SH-SY5Y (cell line): Measurements from ENCODE around the gene STC2.

Experiments used
- GATA2 ChIP-seq: IDR thresholded peaks from 2 replicates; pipeline ENCODE4 v1.6.1; 2011; ENCODE audit warnings: mild to moderate bottlenecking, low read depth, low read length
- GATA3 ChIP-seq: IDR thresholded peaks from 2 replicates; pipeline ENCODE4 v1.6.1; 2011; ENCODE audit warnings: low read depth, mild to moderate bottlenecking, low read length, moderate library complexity

DNA sequence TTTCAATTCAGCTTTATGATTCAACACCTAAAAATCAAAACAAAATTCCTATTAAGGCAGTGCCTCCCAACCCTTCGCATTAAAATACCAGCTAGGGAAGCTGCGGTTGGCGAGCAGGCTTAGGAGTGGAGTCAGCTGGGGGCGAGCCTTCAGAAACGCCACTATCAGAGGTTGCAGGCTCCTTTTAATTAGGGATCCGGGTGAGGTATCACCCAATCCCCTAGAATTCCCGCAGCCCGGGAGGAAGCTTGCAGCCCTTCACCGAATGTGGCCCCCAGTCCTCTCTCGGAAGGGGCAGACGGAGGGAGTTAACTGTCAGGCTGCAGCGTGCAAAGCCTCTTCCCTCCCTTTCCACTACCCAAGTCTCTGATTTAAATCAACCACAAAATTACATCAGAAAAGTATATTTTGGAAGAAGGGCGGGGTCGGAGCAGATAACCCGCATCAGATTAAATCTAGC lies 1.7 kb downstream of the STC2 start:
- no peak for TF ChIP-seq GATA3
- TF ChIP-seq GATA2, result no peak
